Gastroesophageal sphincter (tissue), 3 donors: ENCODE results near the gene BFSP1.

ENCODE experiments used
- CTCF ChIP-seq, 4 experiments: fragments of 200-600 bp in 2 of 4; fragments of 450-650 bp in 2 of 4; sonication (generic) in 1 of 4; IDR thresholded peaks; one replicate each; pipeline ENCODE4 v1.5.1; 2017 to 2019; ENCODE audit warnings: antibody characterized with exemption in 4 of 4, mild to moderate bottlenecking in 2 of 4, moderate library complexity in 2 of 4
- POLR2A ChIP-seq, 2 donors: fragments of 450-650 bp; IDR thresholded peaks; one replicate each; pipeline ENCODE4 v1.6.1; 2017; ENCODE audit warnings: antibody characterized with exemption in 2 of 2, mild to moderate bottlenecking in 2 of 2, moderate library complexity in 1 of 2
- POLR2AphosphoS5 ChIP-seq: sonication (generic); formaldehyde crosslinking; IDR thresholded peaks from one replicate; pipeline ENCODE4 v1.6.1; 2017; ENCODE audit warnings: antibody characterized with exemption

- TF ChIP-seq POLR2A (IDR thresholded peaks at IDR 0.05): no peak
- TF ChIP-seq POLR2AphosphoS5: no peak
- no peak for TF ChIP-seq CTCF (IDR thresholded peaks at IDR 0.05)
Observed at GRCh38 chr20:17485017-17485416, 46.2 kb downstream of the BFSP1 start.
